Liver (tissue), 3 donors: ENCODE measurements around the gene POP4.

Source experiments
- EGR1 ChIP-seq, 2 donors: IDR thresholded peaks; 2 replicates each; pipeline ENCODE4 v1.6.1; 2016 to 2018; ENCODE audit warnings: antibody characterized with exemption in 2 of 2, low read depth in 2 of 2
- RAD21 ChIP-seq, 2 donors: IDR thresholded peaks; 2 replicates each; pipeline ENCODE4 v1.6.1; 2016; ENCODE audit warnings: antibody characterized with exemption in 2 of 2, mild to moderate bottlenecking in 2 of 2
- TAF1 ChIP-seq: conservative IDR thresholded peaks from 2 replicates; pipeline ENCODE4 v1.6.1; 2016; ENCODE audit warnings: antibody characterized with exemption, mild to moderate bottlenecking
- YY1 ChIP-seq: IDR thresholded peaks from 2 replicates; pipeline ENCODE4 v1.6.1; 2016; ENCODE audit warnings: antibody characterized with exemption, mild to moderate bottlenecking
- TF ChIP-seq, protein P1 (sequence below): fragments of 150-350 bp; IDR thresholded peaks from 2 replicates; pipeline ENCODE4 v1.5.1; 2017; ENCODE audit warnings: improper control_type of control experiment, low read depth, low read length; ENCODE audit not compliant: missing input control
- TF ChIP-seq, protein P2 (sequence below): IDR thresholded peaks from 2 replicates; pipeline ENCODE4 v1.6.1; 2016; ENCODE audit warnings: antibody characterized with exemption
- TF ChIP-seq, protein P3 (sequence below): IDR thresholded peaks from 2 replicates; pipeline ENCODE4 v1.6.1; 2016; ENCODE audit warnings: antibody characterized with exemption, mild to moderate bottlenecking
- donor health status: healthy.
- donor health status: healthy.

DNA sequence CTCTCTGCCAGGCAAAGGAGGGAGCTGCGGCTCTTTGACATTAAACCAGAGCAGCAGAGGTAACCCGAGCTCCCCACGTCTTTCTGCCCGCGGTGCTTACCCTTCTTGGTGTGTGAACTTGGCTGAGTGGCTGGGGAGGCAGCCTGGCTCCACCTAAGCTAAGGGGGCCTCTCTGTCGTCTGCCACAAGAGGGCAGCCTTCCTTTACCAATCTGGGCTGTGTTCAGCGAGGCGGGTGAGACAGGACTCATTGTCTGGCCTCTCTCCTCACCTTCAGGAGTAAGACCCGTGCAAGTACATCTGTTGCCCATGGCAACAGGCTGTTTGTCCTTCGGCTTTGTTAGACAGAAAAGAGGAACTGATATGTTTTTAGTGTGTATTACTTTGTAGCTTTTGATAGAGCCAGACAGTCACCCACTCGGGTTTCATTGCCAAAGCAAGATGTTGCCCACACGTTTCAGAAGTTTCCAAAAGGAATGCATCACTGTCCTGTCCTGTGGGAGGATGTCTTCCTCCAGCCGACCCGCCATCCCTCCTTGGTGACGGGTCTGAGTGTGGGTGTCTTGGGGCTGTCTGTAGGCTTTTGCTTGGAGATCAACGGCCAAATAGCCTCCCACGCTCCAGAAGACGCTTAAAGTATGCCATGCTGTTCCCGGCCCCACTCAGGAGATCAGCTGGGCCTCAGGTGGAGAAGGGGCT, 4.6 kb downstream of the POP4 start:
- TF ChIP-seq, protein P1, sequence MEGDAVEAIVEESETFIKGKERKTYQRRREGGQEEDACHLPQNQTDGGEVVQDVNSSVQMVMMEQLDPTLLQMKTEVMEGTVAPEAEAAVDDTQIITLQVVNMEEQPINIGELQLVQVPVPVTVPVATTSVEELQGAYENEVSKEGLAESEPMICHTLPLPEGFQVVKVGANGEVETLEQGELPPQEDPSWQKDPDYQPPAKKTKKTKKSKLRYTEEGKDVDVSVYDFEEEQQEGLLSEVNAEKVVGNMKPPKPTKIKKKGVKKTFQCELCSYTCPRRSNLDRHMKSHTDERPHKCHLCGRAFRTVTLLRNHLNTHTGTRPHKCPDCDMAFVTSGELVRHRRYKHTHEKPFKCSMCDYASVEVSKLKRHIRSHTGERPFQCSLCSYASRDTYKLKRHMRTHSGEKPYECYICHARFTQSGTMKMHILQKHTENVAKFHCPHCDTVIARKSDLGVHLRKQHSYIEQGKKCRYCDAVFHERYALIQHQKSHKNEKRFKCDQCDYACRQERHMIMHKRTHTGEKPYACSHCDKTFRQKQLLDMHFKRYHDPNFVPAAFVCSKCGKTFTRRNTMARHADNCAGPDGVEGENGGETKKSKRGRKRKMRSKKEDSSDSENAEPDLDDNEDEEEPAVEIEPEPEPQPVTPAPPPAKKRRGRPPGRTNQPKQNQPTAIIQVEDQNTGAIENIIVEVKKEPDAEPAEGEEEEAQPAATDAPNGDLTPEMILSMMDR: peak; percentile 92
- TF ChIP-seq, protein P2, sequence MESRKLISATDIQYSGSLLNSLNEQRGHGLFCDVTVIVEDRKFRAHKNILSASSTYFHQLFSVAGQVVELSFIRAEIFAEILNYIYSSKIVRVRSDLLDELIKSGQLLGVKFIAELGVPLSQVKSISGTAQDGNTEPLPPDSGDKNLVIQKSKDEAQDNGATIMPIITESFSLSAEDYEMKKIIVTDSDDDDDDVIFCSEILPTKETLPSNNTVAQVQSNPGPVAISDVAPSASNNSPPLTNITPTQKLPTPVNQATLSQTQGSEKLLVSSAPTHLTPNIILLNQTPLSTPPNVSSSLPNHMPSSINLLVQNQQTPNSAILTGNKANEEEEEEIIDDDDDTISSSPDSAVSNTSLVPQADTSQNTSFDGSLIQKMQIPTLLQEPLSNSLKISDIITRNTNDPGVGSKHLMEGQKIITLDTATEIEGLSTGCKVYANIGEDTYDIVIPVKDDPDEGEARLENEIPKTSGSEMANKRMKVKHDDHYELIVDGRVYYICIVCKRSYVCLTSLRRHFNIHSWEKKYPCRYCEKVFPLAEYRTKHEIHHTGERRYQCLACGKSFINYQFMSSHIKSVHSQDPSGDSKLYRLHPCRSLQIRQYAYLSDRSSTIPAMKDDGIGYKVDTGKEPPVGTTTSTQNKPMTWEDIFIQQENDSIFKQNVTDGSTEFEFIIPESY: no peak
- no peak for TF ChIP-seq TAF1
- peak; percentile 94 to 98 for TF ChIP-seq RAD21 (IDR thresholded peaks at IDR 0.05)
- no peak for TF ChIP-seq YY1
- TF ChIP-seq, protein P3, sequence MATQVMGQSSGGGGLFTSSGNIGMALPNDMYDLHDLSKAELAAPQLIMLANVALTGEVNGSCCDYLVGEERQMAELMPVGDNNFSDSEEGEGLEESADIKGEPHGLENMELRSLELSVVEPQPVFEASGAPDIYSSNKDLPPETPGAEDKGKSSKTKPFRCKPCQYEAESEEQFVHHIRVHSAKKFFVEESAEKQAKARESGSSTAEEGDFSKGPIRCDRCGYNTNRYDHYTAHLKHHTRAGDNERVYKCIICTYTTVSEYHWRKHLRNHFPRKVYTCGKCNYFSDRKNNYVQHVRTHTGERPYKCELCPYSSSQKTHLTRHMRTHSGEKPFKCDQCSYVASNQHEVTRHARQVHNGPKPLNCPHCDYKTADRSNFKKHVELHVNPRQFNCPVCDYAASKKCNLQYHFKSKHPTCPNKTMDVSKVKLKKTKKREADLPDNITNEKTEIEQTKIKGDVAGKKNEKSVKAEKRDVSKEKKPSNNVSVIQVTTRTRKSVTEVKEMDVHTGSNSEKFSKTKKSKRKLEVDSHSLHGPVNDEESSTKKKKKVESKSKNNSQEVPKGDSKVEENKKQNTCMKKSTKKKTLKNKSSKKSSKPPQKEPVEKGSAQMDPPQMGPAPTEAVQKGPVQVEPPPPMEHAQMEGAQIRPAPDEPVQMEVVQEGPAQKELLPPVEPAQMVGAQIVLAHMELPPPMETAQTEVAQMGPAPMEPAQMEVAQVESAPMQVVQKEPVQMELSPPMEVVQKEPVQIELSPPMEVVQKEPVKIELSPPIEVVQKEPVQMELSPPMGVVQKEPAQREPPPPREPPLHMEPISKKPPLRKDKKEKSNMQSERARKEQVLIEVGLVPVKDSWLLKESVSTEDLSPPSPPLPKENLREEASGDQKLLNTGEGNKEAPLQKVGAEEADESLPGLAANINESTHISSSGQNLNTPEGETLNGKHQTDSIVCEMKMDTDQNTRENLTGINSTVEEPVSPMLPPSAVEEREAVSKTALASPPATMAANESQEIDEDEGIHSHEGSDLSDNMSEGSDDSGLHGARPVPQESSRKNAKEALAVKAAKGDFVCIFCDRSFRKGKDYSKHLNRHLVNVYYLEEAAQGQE: no peak
- no peak for TF ChIP-seq EGR1 (IDR thresholded peaks at IDR 0.05; ENCODE audit: low read depth in 2 of 2)
